Endothelial cell of umbilical vein (primary cell): ENCODE data around the gene SFR1. TPM values are rescaled to one million over a fixed set of nuclear protein-coding genes. Genes with fewer than 3 reads are reported as not detected.

Source experiments
- BruUV-seq: library from RNA; stranded (reverse); fragments of 400-500 nt; replicated peaks from 2 replicates; lab custom pipeline; 2021; lab: Mats Ljungman, UMichigan
- CTCF ChIA-PET: fragments of 300-600, 350-600 bp; sonication (Branson Sonifier 250); formaldehyde crosslinking; loops from one replicate; lab custom pipeline; 2021; ENCODE audit warnings: antibody characterized with exemption, inconsistent platforms; lab: Charles Lee
- POLR2A ChIA-PET: fragments of 300-600, 350-600 bp; sonication (Branson Sonifier 250); formaldehyde crosslinking; loops from one replicate; lab custom pipeline; 2021; ENCODE audit warnings: antibody characterized with exemption, inconsistent platforms; lab: Charles Lee
- DNase-seq: peaks from one replicate; pipeline ENCODE4 v3.0.0-alpha.2; 2011; ENCODE audit warnings: low read depth, low spot score
- FAIRE-seq: peaks from 2 replicates; lab custom pipeline; 2011; peaks lifted over from hg19 to GRCh38; lab: Jason Lieb, UNC
- H2AFZ ChIP-seq: 2 replicates; pipeline ENCODE4 v1.6.0; 2012; ENCODE audit warnings: low read depth, low read length, control low read depth, inconsistent platforms
- H3K27ac ChIP-seq: 2 replicates; pipeline ENCODE4 v1.5.1; 2011; ENCODE audit warnings: low read depth, mild to moderate bottlenecking, control low read depth, low read length, moderate library complexity; ENCODE audit not compliant: insufficient read depth
- H3K27me3 ChIP-seq, 2 experiments: 2 replicates each; pipeline versions ENCODE4 v1.6.0 to v1.6.1; 2011; ENCODE audit warnings: low read length in 2 of 2, mixed read lengths in 1 of 2; ENCODE audit not compliant: control insufficient read depth in 2 of 2, insufficient read depth in 2 of 2
- H3K36me3 ChIP-seq, 2 experiments: 2 replicates in 1 of 2; 3 replicates in 1 of 2; pipeline ENCODE4 v1.5.1; 2011; ENCODE audit warnings: low read length in 2 of 2, mild to moderate bottlenecking in 1 of 2, moderate library complexity in 1 of 2; ENCODE audit not compliant: control insufficient read depth in 2 of 2, insufficient read depth in 2 of 2; ENCODE audit errors: extremely low read depth in 1 of 2
- H3K4me1 ChIP-seq: 3 replicates; pipeline ENCODE4 v1.5.1; 2011; ENCODE audit warnings: mild to moderate bottlenecking, low read length; ENCODE audit not compliant: control insufficient read depth, insufficient read depth; ENCODE audit errors: extremely low read depth
- H3K4me2 ChIP-seq: 2 replicates; pipeline ENCODE4 v1.6.1; 2011; ENCODE audit warnings: low read length, control low read depth, mixed read lengths; ENCODE audit not compliant: insufficient read depth
- H3K4me3 ChIP-seq, 3 experiments: fragments of 200-600 bp in 1 of 3; sonication (generic), shearing (Covaris generic) in 1 of 3; replicated peaks in 1 of 3; 2 replicates each; pipeline ENCODE4 v1.5.1; 2011 to 2016; ENCODE audit warnings: control low read depth in 3 of 3, low read length in 3 of 3, mild to moderate bottlenecking in 2 of 3, inconsistent platforms in 1 of 3, low read depth in 1 of 3, moderate library complexity in 1 of 3; ENCODE audit not compliant: insufficient read depth in 1 of 3
- H3K79me2 ChIP-seq: 2 replicates; pipeline ENCODE4 v1.6.0; 2012; ENCODE audit warnings: low read length, inconsistent platforms; ENCODE audit not compliant: control insufficient read depth, insufficient read depth
- H3K9ac ChIP-seq: replicated peaks from 2 replicates; pipeline ENCODE3; 2011; ENCODE audit warnings: low read length, control low read depth; ENCODE audit not compliant: insufficient read depth; ENCODE audit errors: extremely low read depth
- H3K9me1 ChIP-seq: replicated peaks from 3 replicates; pipeline ENCODE4 v1.6.0; 2011; ENCODE audit warnings: mild to moderate bottlenecking, low read length; ENCODE audit not compliant: control insufficient read depth, insufficient read depth; ENCODE audit errors: extremely low read depth
- H3K9me3 ChIP-seq: replicated peaks from 2 replicates; pipeline ENCODE4 v1.5.1; 2012; ENCODE audit warnings: low read length, inconsistent platforms; ENCODE audit not compliant: control insufficient read depth, insufficient read depth
- H4K20me1 ChIP-seq: replicated peaks from 2 replicates; pipeline ENCODE3; 2011; ENCODE audit warnings: mild to moderate bottlenecking, low read length; ENCODE audit not compliant: control insufficient read depth, insufficient read depth; ENCODE audit errors: extremely low read depth
- EZH2 ChIP-seq: IDR thresholded peaks from 2 replicates; pipeline ENCODE4 v1.6.1; 2012; ENCODE audit warnings: borderline replicate concordance, low read depth, mild to moderate bottlenecking, moderate library complexity, low read length, inconsistent platforms; ENCODE audit not compliant: severe bottlenecking
- FOS ChIP-seq: IDR thresholded peaks from 2 replicates; pipeline ENCODE4 v1.6.1; 2011; ENCODE audit warnings: mild to moderate bottlenecking, low read length, moderate library complexity, borderline replicate concordance; ENCODE audit not compliant: insufficient read depth
- GATA2 ChIP-seq: IDR thresholded peaks from 2 replicates; pipeline ENCODE4 v1.7.0; 2011; ENCODE audit warnings: low read depth, mild to moderate bottlenecking, moderate library complexity, mixed read lengths, low read length; ENCODE audit not compliant: insufficient read length, insufficient read depth
- JUN ChIP-seq: IDR thresholded peaks from 2 replicates; pipeline ENCODE4 v1.6.1; 2011; ENCODE audit warnings: borderline replicate concordance, low read depth; ENCODE audit not compliant: insufficient read length, insufficient read depth
- MYC ChIP-seq: IDR thresholded peaks from one replicate; pipeline ENCODE4 v1.6.1; 2011; ENCODE audit warnings: mild to moderate bottlenecking, low read depth, low read length
- POLR2A ChIP-seq: IDR thresholded peaks from 2 replicates; pipeline ENCODE4 v1.6.1; 2012; ENCODE audit warnings: low read depth, mild to moderate bottlenecking, control low read depth, low read length
- POLR2AphosphoS5 ChIP-seq: IDR thresholded peaks from 2 replicates; pipeline ENCODE4 v1.6.1; 2012; ENCODE audit warnings: low read depth, mild to moderate bottlenecking, control low read depth, low read length, moderate library complexity; ENCODE audit not compliant: insufficient read depth
- dilution Hi-C: fragments of 300-500 bp; cut with MboI; formaldehyde crosslinking; loops from one replicate; pipeline ENCODE4 v1.15.0; 2019; ENCODE audit warnings: low sequenced_read_pairs; ENCODE audit not compliant: extremely low pct_ligation_motif_present
- intact Hi-C: fragments of 100-400 bp; cut with micrococcal nuclease; formaldehyde crosslinking; loops from one replicate; pipeline ENCODE4 v1.10.0; 2022
- polyA plus RNA-seq, 4 experiments: library from polyadenylated mRNA; depleted of rRNA in 3 of 4; stranded (reverse) in 3 of 4; unstranded in 1 of 4; fragments of >200 nt; gene quantifications; 2 replicates each; pipeline versions ENCODE4 v1.2.1 to v1.2.3, GENCODE V29; 2011 to 2012; ENCODE audit warnings: missing spikeins in 1 of 4
- total RNA-seq: library from RNA; stranded (reverse); gene quantifications from 2 replicates; pipeline ENCODE4 v1.2.3, GENCODE V29; 2021
- TF ChIP-seq, protein P1 (sequence below): IDR thresholded peaks from 2 replicates; pipeline ENCODE4 v1.6.1; 2011; ENCODE audit not compliant: insufficient read depth, insufficient read length
- TF ChIP-seq, protein P2 (sequence below), 2 donors: IDR thresholded peaks; 1 replicate in 1 of 2; 2 replicates in 1 of 2; pipeline ENCODE4 v1.5.1; 2011; ENCODE audit warnings: low read length in 2 of 2, mild to moderate bottlenecking in 2 of 2, moderate library complexity in 2 of 2, control low read depth in 1 of 2, inconsistent platforms in 1 of 2, low read depth in 1 of 2; ENCODE audit not compliant: insufficient read depth in 1 of 2; ENCODE audit errors: extremely low read depth in 1 of 2

Gene SFR1
- total and polyA plus RNA-seq, 2 donors (not counting 3 experiments of a cell fraction or from before 2014, with no cell fraction given) = 3.6 to 8.9 TPM

DNA sequence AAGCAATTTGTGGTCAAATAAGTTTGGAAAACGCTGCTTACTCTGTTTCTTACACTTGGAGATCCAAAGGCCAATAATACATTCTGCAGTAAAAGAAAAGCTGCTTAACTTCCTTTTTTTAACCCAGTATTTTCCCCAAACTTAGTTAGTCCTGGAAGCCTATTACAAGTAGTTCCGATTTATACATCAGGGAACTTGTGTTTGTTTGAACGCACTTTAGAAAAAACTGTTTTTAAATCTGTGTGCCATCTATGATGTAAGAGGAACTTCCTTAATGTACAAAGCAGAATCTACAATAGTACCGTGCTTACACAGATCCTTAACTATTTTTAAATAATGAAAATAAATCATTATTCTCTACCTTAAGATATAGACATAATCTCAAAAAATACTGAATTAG is 23.0 kb downstream of the SFR1 start:
- H3K4me2 ChIP-seq = no peak overlapping the region
- H3K9me1 ChIP-seq = no peaks in the 10 kb centered on the region
- dilution Hi-C loops = no loop called here
- H3K4me3 ChIP-seq = no peak overlapping the region
- POLR2A ChIA-PET = no interaction called here
- CTCF ChIA-PET = no interaction called here
- no peaks in the 10 kb centered on the region for H3K36me3 ChIP-seq
- no peak overlapping the region for H3K27ac ChIP-seq
- BruUV-seq = no TSS peak
- intact Hi-C loops = no loop called here
- no peak for FAIRE-seq
- TF ChIP-seq EZH2 (no peak), FOS (no peak), POLR2A (no peak), POLR2AphosphoS5 (no peak), GATA2 (no peak), JUN (no peak), MYC (no peak)
- TF ChIP-seq, protein P1, sequence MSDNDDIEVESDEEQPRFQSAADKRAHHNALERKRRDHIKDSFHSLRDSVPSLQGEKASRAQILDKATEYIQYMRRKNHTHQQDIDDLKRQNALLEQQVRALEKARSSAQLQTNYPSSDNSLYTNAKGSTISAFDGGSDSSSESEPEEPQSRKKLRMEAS = no peak
- TF ChIP-seq, protein P2, sequence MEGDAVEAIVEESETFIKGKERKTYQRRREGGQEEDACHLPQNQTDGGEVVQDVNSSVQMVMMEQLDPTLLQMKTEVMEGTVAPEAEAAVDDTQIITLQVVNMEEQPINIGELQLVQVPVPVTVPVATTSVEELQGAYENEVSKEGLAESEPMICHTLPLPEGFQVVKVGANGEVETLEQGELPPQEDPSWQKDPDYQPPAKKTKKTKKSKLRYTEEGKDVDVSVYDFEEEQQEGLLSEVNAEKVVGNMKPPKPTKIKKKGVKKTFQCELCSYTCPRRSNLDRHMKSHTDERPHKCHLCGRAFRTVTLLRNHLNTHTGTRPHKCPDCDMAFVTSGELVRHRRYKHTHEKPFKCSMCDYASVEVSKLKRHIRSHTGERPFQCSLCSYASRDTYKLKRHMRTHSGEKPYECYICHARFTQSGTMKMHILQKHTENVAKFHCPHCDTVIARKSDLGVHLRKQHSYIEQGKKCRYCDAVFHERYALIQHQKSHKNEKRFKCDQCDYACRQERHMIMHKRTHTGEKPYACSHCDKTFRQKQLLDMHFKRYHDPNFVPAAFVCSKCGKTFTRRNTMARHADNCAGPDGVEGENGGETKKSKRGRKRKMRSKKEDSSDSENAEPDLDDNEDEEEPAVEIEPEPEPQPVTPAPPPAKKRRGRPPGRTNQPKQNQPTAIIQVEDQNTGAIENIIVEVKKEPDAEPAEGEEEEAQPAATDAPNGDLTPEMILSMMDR (IDR thresholded peaks at IDR 0.05; ENCODE audit: extremely low read depth in 1 of 2, insufficient read depth in 1 of 2, low read depth in 1 of 2, low read length in 2 of 2) = no peak
- no peaks in the 10 kb centered on the region for H3K9me3 ChIP-seq
- H3K27me3 ChIP-seq = peaks cover 17 to 33% of the 10 kb centered on the region in 2 experiments
- no peak overlapping the region for H3K9ac ChIP-seq
- H4K20me1 ChIP-seq = no peaks in the 10 kb centered on the region
- no peak for DNase-seq
- H3K4me1 ChIP-seq = no peaks in the 10 kb centered on the region
- no peaks in the 10 kb centered on the region for H3K79me2 ChIP-seq
- H2AFZ ChIP-seq = no peak overlapping the region
